A673 (cell line): Measurements from ENCODE around the gene DTNA.

ENCODE experiments used
- EZH2 ChIP-seq: fragments of 200-600 bp; sonication (generic); IDR thresholded peaks from 2 replicates; pipeline ENCODE4 v1.6.1; 2017; ENCODE audit warnings: borderline replicate concordance, low read depth, mild to moderate bottlenecking, mixed read lengths, antibody characterized with exemption, low read length; ENCODE audit not compliant: poor library complexity, severe bottlenecking
- TF ChIP-seq, protein P1 (sequence below): fragments of 300-800, 200-600 bp; sonication (generic); conservative IDR thresholded peaks from 2 replicates; pipeline ENCODE4 v1.5.1; 2017; ENCODE audit warnings: low read depth, mild to moderate bottlenecking, antibody characterized with exemption, low read length, moderate library complexity, mixed read lengths

DNA sequence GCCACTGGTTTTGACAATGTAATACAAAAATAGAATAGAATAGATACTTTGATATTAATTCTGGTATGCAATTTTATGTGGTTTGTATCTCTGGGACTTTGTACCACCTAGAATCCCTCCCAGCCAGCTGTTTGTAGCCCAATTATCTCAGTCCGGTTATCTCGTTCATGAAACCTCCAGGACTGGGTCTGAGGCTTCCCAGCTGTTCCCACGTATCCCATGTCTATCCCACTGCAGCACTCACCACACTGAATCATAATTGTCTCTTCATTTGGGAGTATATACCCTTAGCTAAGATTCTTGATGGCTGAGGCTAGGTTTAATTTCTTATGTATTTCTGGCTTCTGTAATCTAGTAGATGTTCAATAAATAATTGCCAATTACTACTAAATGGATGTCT lies 226.7 kb downstream of the DTNA start:
- TF ChIP-seq, protein P1, sequence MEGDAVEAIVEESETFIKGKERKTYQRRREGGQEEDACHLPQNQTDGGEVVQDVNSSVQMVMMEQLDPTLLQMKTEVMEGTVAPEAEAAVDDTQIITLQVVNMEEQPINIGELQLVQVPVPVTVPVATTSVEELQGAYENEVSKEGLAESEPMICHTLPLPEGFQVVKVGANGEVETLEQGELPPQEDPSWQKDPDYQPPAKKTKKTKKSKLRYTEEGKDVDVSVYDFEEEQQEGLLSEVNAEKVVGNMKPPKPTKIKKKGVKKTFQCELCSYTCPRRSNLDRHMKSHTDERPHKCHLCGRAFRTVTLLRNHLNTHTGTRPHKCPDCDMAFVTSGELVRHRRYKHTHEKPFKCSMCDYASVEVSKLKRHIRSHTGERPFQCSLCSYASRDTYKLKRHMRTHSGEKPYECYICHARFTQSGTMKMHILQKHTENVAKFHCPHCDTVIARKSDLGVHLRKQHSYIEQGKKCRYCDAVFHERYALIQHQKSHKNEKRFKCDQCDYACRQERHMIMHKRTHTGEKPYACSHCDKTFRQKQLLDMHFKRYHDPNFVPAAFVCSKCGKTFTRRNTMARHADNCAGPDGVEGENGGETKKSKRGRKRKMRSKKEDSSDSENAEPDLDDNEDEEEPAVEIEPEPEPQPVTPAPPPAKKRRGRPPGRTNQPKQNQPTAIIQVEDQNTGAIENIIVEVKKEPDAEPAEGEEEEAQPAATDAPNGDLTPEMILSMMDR: no peak
- TF ChIP-seq EZH2: no peak
